ENCODE data around the gene NEURL4.

NEURL4 gene

DNA sequence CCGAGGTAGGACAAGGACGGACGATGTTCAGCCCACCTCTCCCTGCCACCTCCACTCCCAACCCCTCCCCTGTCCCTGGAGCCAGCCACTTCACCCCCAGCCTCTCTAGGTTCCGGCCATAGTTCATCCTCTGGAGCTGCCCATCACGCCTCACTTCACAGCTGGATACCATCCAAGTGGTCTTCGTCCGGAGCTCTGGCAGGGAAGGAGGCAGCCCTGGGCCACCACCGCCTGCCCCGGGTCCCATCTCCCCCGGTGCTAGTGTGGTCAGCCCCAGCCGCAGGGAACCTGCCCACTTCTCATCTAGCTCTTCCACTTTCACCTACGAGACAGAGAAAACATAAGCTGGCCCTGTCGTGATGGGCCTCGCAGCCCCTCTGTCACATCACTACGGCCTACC lies 7.7 kb downstream of the NEURL4 start:
- no peak for DNase-seq

DNA sequence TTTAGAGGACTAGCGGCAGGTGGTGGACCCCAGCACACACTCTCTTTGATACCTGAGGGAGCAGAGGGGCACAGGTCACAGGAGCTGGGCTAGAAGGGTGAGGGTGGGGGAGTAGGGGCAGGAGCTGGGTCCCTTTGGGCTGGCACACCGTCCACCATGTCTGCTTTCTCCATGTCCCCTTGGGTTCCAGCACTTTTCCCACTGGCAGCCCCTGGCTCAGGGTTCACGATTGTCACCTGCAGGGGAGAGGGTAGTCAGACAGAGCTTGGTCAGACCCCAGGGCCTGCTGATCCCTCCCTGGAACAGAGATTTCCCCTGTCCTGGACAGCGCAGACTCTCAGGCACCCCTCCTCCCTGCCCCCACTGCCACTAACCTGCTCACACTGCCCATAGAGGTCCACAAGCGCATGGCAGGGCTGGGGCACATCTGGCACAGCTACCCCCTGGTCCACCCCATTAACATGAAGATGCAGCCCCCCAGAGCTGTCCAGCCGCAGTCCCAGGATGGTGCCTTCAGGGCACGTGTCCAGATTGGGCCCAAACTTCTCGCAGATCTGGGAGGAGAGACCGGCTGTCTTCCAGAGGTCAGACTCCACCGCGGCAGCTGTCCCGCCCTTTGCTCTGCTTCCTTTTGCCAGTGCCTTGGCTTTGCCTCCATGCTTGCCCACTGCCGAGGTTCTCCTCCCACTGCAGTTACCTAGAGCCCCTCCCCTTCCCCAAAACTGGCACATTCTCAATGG lies 10.8 kb downstream of the NEURL4 start:
- DNase-seq, result no peak

DNA sequence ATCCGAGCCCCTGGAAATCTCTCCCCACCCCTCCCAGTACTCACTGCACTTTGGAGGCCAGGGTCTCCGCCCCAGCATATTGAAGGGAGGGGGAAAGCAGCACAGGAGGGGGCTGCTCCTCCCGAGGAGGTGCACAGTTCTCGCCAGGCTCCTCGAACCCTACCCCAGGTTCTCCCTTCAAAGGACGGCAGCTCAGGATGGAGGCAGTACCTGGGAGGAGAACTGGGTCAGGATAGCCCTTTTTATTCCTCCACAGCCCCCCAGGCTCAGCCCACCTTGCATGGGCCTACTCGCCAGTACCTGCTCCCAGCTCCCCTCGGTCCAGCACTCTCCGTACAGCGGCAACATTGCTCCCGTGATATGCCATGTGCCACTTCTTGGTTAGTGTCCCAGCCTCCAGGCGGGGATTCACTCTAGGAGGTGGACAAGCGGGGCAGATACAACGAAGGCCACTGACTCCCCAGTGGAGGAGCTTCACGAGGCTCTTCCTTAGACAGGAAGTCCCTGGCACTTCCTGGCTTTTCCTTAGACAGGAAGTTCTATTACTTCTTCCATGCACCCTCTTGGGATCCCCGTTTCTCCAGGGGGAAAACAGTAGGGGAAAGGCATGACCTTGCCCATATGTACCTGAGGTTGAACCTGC lies 11.9 kb downstream of the NEURL4 start:
- DNase-seq, result no peak

DNA sequence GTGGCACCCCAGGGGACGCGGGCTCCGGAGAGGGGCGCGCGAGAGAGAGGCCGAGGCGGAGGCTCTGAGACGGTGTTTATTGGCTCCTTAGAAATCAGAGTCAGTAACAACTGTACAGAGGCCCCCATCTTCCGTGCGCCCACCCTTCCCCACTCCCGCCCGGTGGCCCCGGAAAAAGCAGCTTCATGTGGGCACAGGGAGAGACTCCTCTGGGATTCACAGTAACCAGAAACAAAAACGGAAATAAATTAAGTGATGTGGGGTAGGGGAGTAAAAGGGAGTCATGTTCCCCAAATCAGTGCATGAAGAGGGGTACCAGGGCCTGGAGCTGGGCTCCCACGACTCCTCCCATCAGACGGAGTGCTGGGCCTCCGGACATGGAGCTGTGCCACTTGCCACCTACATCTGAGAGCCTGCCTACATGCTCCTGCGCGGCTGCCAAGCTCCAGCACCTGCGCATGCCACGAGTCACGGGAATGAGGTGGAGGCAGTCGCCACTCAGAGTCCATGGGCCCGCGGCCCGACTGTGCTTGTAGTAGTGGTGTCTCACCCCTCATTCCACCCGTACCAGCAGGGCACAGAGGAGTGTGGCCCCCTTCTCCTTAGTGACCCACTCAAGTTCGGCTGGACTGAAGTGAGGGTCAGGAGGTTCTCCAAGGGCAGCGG lies 13.4 kb downstream of the NEURL4 start:
- DNase-seq, result no peak

DNA sequence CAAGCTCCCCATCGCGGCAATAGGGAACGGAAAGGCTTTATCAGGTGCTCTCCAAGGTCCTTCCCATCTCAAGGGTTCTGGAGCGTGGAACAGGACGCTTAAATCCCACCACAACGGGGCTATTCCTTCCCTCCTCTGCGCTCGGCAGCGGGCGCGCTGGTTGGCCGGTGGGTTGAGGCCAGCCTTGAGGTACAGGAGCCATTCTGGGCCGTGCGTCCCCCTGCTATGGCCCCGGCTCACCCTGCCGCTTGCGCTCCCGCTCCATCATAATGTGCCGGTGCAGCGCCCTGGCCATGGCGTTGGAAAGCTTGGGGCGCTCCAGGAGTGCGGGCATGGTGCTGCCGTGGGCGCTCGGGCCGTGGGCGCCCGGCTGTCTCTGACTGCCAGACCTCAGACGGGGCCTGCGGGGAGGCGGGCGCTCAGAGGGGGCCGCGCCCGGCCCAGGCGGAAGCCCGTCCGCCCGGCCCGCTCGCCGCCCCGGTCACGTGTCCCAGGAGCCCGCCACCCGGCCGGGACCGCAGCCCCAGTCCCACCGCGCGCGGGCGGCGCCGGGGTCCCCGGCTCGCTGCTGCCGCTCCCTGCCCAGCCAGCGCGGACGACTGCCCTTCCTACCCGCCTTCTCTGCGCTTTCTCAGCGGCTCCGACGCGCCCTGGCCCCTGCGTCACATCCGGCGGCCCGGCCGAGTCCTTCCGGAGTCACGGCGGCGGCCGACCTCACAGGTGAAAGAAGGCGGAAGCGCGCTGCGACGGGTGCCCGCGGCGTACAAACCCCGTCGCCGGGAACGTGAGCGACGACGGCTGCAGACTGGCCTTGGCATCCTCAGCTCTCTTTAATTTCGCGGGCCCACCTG lies 14.2 kb downstream of the NEURL4 start, which contains the start of gene GPS2:
GPS2 (minus strand) TSS at position 642 of the 851 bp plus-strand sequence; CDS start at position 334, 308 bp downstream.
- DNase-seq, result peak; percentile 92

DNA sequence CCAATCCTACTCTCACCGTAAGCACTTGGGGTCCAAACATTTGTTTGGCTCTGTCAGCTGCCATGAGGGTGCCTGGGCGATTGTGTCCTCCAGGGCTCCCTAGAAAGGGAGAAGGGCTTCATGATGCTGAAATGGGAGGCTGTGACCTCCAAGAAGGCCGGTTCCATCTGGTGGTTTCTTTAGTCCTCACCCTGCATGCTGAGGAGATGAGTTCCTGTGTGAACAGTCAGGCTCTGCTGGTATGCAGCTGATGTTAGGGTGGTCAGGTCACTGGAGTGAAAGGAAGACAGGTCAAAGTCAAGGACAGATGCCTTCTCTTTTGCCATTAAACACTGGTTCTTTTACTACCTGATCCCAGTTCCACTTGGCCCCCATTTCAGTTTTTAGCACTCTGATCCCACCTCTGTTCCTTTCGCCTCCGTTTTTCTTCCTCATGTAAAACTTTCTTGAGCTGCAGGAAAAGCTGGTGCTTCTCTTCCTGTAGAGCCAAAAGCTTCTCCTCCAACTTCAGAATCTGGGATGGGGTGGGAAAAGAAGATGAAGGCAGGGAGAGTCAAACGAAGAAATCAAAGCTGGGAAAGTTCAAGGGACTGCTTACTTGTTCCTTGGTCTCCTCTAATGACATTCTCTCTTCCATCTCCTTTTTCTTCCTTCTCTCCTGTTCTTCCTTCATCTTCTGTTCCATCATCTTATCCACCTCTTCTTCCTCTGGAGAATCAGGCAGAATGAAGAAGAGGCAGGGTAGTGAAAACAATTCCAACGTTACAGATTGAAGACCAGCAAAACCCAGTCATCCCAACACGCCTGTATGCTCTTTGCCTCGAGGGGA lies 15.0 kb downstream of the NEURL4 start:
- no peak for DNase-seq

DNA sequence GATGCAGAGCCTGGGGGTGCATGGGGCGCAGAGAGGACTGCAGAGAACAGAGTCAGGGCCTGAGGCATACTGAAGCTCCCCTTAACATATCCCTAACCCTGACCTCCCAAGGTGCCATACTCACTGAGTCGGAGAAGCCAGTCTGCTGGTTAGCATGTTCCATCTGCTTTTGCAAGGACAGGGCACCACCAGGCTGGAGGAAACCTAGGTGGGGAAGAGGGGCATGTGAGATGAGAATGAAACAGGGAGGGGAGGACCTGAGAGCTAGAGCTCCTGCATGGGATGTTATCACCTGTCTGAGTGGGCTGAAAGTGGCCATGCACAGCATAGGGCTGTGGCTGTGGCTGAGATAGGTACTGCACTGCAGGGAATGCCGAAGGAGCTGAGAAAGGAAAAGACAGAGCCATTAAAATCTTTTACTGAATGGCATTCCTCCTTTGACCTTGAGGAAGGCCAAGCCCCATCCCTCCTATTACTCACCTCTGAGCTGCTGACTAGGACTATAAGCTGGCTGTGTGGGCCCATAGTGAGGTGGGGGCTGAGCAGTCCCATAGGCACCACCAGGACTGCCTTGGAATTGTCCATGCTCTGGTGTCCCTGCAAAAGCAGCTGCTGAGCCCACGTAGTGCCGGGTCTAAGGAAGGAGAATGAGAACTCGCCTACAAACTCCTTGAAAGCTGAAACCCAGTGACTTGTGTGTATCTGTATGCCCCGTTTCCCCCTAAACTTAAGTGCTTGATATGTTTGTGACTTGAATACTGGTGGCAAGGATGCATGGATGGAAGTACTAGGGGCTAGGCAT lies 15.8 kb downstream of the NEURL4 start:
- DNase-seq, result no peak

DNA sequence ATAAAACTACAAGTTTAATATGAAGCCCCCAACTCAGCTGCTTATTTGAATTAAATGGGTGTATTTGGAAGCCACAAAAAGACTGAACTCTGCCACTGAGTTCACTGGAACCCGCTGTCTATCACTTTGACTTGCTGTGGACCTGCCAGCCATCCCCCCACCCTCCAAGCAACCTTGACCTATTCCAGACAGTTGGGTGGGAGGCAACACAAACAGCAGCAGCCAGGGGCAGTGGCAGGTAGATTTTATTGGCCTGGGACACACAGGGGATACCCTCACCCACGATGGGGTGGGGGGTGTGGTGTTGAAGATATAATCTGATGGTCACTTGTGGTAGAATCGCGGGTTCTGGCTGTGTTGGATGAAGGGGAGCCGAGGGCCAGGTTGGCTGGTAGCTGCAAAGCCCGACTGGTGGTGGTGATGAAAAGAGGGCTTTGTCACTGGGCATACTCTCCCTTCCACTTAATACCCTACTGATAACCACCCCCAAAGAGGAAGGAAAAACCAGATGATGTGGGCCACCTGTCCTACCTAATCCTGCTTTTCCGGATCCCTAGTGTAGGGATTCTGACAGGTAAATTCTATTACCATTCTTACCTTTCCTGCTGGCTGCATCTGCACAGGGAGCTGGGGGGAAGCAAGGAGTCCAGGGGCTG lies 16.6 kb downstream of the NEURL4 start:
- DNase-seq, result no peak

DNA sequence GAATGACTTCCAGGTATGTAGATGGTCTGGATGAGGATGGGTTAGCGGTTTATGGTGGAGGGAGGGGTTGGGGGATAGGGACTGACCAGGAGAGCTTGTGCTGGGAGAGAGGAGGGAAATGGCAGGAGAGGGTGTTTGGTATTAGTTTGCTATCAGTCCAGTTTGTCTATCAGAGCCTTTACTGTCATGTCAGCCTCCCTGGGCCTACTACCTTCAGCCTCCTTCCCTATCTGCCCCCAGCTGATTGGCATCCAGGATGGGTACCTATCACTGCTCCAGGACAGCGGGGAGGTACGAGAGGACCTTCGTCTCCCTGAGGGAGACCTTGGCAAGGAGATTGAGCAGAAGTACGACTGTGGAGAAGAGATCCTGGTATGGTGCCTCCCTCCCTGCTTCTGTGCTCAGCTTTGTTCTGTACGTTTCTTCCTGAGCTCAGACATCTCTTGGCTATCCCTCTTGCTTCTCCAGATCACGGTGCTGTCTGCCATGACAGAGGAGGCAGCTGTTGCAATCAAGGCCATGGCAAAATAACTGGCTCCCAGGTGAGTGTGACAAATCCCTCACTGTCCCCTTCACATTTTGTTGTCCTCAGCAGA lies 17.9 kb downstream of the NEURL4 start:
- DNase-seq, result no peak

DNA sequence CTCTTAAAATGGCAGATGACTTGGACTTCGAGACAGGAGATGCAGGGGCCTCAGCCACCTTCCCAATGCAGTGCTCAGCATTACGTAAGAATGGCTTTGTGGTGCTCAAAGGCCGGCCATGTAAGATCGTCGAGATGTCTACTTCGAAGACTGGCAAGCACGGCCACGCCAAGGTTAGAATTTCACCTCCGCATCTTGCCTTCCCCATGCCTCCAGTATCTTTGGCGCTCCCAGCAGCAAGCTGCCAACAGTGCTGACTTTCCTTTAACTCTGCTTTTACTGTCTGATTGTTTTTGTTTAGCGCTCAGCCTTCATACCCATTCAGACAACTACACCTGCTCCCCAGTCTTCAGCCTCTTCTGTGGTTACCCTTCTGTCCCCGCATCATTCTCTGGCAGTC lies 19.5 kb downstream of the NEURL4 start:
- DNase-seq, result no peak

DNA sequence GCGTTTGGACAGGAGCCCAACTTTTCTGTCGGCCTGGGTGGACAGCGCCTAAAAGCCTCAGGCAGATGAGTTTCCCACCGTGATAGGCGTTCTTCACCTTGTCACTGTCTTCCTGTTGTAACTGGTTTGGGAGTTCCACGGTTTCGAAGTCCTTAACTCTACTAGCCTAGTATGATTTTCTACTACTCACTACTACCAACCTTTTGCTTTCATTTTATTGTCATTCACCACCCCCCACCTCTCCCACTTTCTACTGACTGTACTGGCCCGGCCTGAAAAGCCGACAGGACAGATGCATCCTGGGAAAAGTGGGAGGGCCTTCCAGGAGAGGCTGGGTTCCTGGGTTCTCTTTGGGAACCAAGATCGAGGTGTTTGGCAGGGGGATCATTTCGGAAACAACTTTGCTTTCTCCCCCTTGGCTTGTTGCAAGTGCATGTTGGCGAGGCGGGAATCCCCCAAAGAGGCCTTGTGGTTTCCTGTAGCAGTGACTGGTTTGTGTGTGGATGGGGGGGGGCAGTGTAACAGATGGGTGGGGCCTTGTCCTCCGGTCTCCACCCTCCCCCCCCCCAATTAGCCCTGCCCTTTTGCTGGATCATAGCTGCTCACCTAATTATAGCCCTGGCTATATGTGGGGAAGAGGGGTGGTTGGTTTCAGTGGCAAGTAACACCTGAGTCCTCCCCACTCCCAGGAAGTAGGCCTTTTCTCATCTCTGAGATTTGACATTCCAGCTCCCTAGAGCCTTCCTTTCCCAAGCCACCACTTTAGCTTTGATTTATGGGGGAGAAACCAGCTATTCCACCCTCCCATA lies 20.3 kb downstream of the NEURL4 start:
- peak; percentile 92 for DNase-seq

DNA sequence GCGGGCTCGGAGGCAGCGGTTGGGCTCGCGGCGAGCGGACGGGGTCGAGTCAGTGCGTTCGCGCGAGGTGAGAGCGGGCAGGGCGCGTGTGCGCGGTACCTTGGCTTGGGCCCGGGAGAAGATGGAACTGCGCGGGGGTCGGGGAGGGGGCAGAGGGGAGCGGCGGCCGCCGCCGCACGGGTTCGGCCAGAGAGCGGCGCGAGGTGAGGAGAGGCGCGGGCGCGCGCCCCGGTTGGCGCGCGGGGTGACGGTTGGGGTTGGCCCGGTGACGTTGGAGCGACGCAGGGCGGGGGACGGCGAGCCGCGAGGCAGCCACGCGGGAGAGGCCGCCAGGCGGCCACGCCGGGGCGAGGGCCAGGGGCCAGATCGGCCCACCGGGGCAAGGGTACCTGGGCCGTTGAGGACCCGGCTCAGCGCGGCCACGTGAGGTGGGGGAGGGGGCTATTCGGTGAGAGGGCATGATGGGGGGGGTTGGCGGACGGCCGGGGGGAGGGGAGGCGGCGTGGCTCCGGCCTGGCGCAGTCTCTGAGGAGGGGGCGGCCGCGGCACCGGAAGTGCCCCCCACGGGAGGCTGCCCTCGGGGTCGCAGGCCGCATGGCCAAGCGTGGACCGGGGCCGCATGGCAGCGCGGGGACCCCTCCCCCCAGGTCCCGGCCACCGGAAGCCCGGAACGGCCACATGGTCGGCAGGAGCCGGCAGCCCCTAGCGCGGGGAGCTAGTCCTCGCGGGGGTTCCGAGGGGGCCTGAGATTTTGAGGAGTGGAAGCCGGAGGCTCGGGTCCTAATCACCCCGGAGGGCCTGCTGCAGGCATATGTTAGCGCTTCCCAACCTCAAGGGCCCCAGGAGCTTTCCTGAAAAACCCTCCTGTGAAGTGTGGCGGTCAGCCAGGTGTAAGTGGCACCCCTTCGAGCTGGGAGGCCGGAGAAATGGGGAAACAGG lies 21.2 kb downstream of the NEURL4 start:
- peak; percentile 69 for DNase-seq

DNA sequence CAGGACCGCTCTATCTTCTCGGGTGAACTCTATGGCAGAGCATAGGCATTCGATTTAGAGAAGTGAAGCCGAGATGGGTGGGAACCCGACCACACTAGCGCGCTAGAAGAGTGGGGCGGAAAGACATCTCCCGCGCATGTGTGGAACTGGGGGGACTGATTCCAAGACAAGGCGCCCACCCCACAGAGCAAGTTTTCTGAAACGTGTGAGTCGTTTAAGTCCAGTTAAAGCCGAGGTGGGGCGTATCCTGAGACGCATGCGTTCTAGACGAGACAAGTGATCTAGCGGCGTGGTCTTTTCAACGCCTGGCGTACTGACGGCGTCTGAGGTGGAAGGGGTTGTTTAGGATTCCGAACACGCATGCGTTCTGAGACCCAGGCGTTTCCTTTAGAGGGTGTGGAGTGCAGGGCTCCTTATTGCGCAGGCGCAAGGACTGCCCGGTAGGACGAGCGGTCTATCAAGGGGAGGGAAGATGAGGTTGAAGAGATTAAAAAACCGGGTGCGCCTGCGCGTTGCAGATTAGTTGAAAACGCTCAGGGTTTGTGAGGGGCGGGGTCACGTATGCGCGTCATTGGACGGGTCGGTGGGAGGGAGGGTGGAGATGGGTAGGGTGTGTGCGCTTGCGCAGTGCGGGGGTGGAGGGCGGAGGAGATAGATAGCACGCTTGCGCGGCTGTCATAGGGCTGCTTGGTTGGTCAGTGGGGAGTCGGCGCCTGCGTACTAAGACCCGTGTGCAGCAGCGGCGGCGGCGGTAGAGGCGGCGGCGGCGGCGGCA lies 22.0 kb downstream of the NEURL4 start, which contains the start of gene EIF5A:
EIF5A (plus strand) TSS at position 718 of the 775 bp plus-strand sequence. CDS start 2,008 bp downstream, outside the sequence.
- peak; percentile 100 for DNase-seq

DNA sequence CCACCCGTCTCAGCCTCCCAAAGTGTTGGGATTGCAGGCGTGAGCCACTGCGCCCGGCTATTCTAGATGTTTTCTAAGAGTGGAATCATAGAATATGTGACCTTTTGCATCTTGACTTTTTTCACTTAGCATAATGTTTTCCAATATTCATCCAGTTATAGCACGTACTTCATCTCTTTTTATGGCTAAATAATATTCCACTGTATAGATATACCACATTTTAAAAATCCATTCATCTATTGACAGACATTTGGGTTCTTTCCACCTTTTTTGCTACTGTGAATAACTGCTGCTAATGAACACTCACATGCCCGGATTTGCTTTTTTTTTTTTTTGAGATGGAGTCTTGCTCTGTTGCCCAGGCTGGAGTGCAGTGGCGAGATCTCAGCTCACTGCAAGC lies 25.0 kb downstream of the NEURL4 start:
- DNase-seq, result no peak

DNA sequence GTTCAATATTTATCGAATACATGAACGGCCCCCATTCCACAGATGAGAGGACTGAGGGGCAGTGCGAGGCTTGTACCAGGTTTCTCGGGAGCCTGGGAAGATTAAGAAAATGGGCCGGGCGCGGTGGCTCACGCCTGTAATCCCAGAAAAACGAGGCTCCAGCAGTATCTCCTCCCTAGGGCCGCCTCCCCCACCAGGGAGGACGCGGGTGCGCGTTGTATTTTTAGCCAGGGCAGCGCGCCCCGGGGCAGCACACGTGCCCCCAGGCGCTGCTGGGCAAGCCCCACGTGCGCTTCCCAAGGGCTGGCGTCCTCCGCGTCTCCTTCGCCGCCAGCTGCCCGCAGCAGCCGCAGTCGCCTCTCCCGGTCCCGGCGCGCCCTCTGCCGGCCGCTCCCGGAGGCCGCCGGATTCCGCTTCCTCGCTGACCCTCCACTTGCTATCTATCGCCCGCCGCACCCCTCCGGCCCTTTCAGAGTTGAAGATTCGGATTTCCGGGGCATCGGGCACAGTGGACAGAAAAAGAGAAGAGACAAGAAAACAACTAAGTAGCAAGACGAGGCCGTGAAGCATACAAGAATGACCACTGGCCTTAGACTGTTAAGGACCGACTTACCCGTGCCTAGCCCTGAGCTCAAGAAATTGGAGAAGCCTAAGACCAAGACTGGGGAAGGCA lies 32.8 kb downstream of the NEURL4 start:
- DNase-seq, result peak; percentile 93
